ENCODE data around the gene SLC18A2.
"Not testable (repeated sequence)": the region's sequence is repeated elsewhere in the genome, so short reads cannot be mapped to it uniquely, and the experiment has no call there.

Gene SLC18A2

DNA sequence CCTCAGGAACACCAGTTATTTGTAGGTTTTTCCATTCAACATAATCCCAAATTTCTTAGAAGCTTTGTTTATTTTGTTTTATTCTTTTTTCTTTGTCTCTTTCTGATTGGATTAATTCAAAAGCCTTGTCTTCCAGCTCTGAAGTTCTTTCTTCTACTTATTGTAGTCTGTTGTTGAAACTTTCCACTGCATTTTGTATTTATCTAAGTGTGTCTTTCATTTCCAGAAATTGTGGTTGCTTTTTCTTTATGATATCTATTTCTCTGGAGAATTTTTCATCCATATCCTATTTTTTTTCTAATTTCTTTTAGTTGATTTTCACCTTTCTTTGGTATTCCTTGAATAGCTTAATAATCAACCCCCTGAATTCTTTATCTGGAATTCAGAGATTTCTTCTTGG, 58.5 kb downstream of the SLC18A2 start:
- H3K27ac ChIP-seq = no peak overlapping the region
- TF ChIP-seq ZFX (IDR thresholded peaks at IDR 0.05) (no peak), CTCF (conservative IDR thresholded peaks at IDR 0.05) (no peak)

GRCh38 chr10:117300671-117301070, 59.8 kb downstream of the SLC18A2 start:
- no peak overlapping the region for H3K27ac ChIP-seq
- TF ChIP-seq ZFX (IDR thresholded peaks at IDR 0.05) (no peak), CTCF (conservative IDR thresholded peaks at IDR 0.05) (no peak)

DNA sequence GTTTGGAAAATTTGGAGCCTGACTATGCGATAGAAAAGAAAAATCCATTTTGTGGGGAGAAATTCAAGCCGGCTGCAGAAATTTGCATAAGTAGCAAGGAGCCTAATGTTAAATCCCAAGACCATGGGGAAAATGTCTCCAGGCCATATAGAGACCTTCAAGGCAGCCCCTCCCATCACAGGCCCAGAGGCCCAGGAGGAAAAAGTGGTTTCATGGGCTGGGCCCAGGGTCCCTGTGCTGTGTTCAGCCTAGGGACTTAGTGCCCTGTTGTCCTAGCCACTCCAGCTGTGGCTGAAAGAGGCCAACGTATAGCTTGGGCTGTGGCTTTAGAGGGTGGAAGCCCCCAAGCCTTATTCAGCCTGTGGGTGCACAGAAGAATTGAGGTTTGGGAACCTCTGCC, 62.5 kb downstream of the SLC18A2 start:
- H3K27ac ChIP-seq = not testable (repeated sequence)

- TF ChIP-seq CTCF (conservative IDR thresholded peaks at IDR 0.05) = no peak
- no peak for TF ChIP-seq ZFX (IDR thresholded peaks at IDR 0.05)
- no peak overlapping the region for H3K27ac ChIP-seq
Measured at GRCh38 chr10:117306674-117307073, 65.8 kb downstream of the SLC18A2 start.

- TF ChIP-seq CTCF (conservative IDR thresholded peaks at IDR 0.05) (no peak), ZFX (IDR thresholded peaks at IDR 0.05) (no peak)
- H3K27ac ChIP-seq = no peak overlapping the region
Measured at GRCh38 chr10:117311261-117311660, 70.3 kb downstream of the SLC18A2 start.

DNA sequence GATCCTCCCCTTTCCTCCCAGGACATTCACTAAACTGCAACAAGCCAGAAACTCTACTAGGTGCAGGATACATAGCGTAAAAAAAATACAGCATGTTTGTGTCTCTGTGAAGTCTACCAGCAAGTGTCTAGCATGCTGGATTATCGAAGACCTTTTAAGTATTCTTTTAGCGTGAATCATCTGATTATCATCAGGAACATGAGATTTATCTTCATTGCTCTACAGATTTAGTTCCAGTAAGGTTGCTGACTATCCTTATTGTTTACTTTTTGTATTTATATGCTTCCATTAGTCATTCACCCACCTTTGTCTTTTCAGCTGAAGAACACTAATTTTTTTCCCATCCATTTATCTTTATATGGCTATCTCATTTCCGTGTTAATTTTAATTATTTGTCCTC, 71.5 kb downstream of the SLC18A2 start:
- TF ChIP-seq CTCF (conservative IDR thresholded peaks at IDR 0.05) (no peak), ZFX (IDR thresholded peaks at IDR 0.05) (no peak)
- no peak overlapping the region; the same call in 1 of the 2 replicates for H3K27ac ChIP-seq

- no peak overlapping the region for H3K27ac ChIP-seq
Measured at GRCh38 chr10:117313641-117314040, 72.7 kb downstream of the SLC18A2 start.

More at GRCh38 chr10:117313641-117314040, 72.7 kb downstream of the SLC18A2 start:
- TF ChIP-seq CTCF (conservative IDR thresholded peaks at IDR 0.05) (no peak), ZFX (IDR thresholded peaks at IDR 0.05) (no peak)

Data from C4-2B (cell line).